ENCODE results near the gene ZNF362.

The ZNF362 gene

GRCh38 chr1:33275195-33275594, 18.9 kb downstream of the ZNF362 start:
- no peak for TF ChIP-seq CTCF (IDR thresholded peaks at IDR 0.05)

GRCh38 chr1:33275706-33276572, 19.6 kb downstream of the ZNF362 start:
- no peak for TF ChIP-seq CTCF (IDR thresholded peaks at IDR 0.05)

- TF ChIP-seq CTCF (IDR thresholded peaks at IDR 0.05) = no peak
These were observed 20.4 kb downstream of the ZNF362 start for GRCh38 chr1:33276573-33277298.

- TF ChIP-seq CTCF (IDR thresholded peaks at IDR 0.05) = no peak
These were observed 21.3 kb downstream of the ZNF362 start for GRCh38 chr1:33277488-33278084.

GRCh38 chr1:33280091-33280661, 23.9 kb downstream of the ZNF362 start:
- no peak for TF ChIP-seq CTCF (IDR thresholded peaks at IDR 0.05)

- TF ChIP-seq CTCF (IDR thresholded peaks at IDR 0.05) = no peak
These were observed 25.4 kb downstream of the ZNF362 start for GRCh38 chr1:33281554-33282303.

GRCh38 chr1:33282791-33283190, 26.5 kb downstream of the ZNF362 start:
- no peak for TF ChIP-seq CTCF (IDR thresholded peaks at IDR 0.05)
